Activated gamma-delta T cell (primary cell): Measurements from ENCODE around the gene CYP27C1.
"Not testable (repeated sequence)": the region's sequence is repeated elsewhere in the genome, so short reads cannot be mapped to it uniquely, and the experiment has no call there.

Experiments
- DNase-seq: peaks from one replicate; lab custom pipeline; 2025; lab: John Stamatoyannopoulos, UW

Gene CYP27C1

GRCh38 chr2:127170452-127171197, 49.5 kb downstream of the CYP27C1 start:
- no peak for DNase-seq

GRCh38 chr2:127170021-127170420, 50.1 kb downstream of the CYP27C1 start:
- no peak for DNase-seq

- DNase-seq = no peak
These were observed 50.9 kb downstream of the CYP27C1 start for GRCh38 chr2:127169066-127169660.

- DNase-seq = no peak
These were observed 53.8 kb downstream of the CYP27C1 start for GRCh38 chr2:127166231-127166860.

- no peak for DNase-seq
These were observed 54.6 kb downstream of the CYP27C1 start for GRCh38 chr2:127165539-127165935.

- no peak for DNase-seq
These were observed 55.1 kb downstream of the CYP27C1 start for GRCh38 chr2:127164761-127165538.

GRCh38 chr2:127163921-127164320, 56.2 kb downstream of the CYP27C1 start:
- DNase-seq = no peak

GRCh38 chr2:127163090-127163406, 57.1 kb downstream of the CYP27C1 start:
- not testable (repeated sequence) for DNase-seq

- DNase-seq = no peak
These were observed 57.6 kb downstream of the CYP27C1 start for GRCh38 chr2:127162261-127163089.

- no peak for DNase-seq
These were observed 58.6 kb downstream of the CYP27C1 start for GRCh38 chr2:127161176-127162136.

- DNase-seq = no peak
These were observed 59.4 kb downstream of the CYP27C1 start for GRCh38 chr2:127160676-127161075.

- DNase-seq = no peak
These were observed 60.6 kb downstream of the CYP27C1 start for GRCh38 chr2:127159543-127159942.

- DNase-seq = no peak
These were observed 61.3 kb downstream of the CYP27C1 start for GRCh38 chr2:127158614-127159290.

- no peak for DNase-seq
These were observed 62.2 kb downstream of the CYP27C1 start for GRCh38 chr2:127157651-127158485.

GRCh38 chr2:127157114-127157513, 63.0 kb downstream of the CYP27C1 start:
- no peak for DNase-seq

- no peak for DNase-seq
These were observed 64.2 kb downstream of the CYP27C1 start for GRCh38 chr2:127155947-127156346.

- DNase-seq = no peak
These were observed 65.0 kb downstream of the CYP27C1 start for GRCh38 chr2:127155028-127155581.

GRCh38 chr2:127154396-127154795, 65.7 kb downstream of the CYP27C1 start:
- DNase-seq = no peak
